A549 (cell line): ENCODE results near the gene NR1D1.

ENCODE experiments used
- CTCF ChIP-seq: fragments of >200 bp; sonication (Bioruptor Twin); formaldehyde crosslinking; IDR thresholded peaks from 3 replicates; pipeline ENCODE4 v1.5.1; 2016
- EP300 ChIP-seq, 2 experiments: fragments of >200 bp; sonication (Bioruptor Twin); formaldehyde crosslinking; IDR thresholded peaks; 2 replicates in 1 of 2; 3 replicates in 1 of 2; pipeline ENCODE4 v1.6.1; 2016 to 2017
- KDM1A ChIP-seq: fragments of 200-600 bp; sonication (generic); IDR thresholded peaks from 2 replicates; pipeline ENCODE4 v1.6.1; 2016; ENCODE audit warnings: low read depth, mild to moderate bottlenecking
- POLR2A ChIP-seq: IDR thresholded peaks from 2 replicates; pipeline ENCODE4 v1.6.1; 2012; ENCODE audit warnings: mild to moderate bottlenecking, low read length
- RAD21 ChIP-seq, 2 experiments: fragments of >200 bp in 1 of 2; sonication (Bioruptor Twin) in 1 of 2; formaldehyde crosslinking in 1 of 2; IDR thresholded peaks in 1 of 2; conservative IDR thresholded peaks in 1 of 2; 2 replicates in 1 of 2; 3 replicates in 1 of 2; pipeline ENCODE4 v1.6.1; 2012 to 2018; ENCODE audit warnings: inconsistent platforms in 1 of 2
- RCOR1 ChIP-seq: fragments of 150-350 bp; IDR thresholded peaks from 2 replicates; pipeline ENCODE4 v1.6.1; 2014; ENCODE audit warnings: antibody characterized with exemption, low read length, low read depth
- SMC3 ChIP-seq: fragments of >200 bp; sonication (Bioruptor Twin); formaldehyde crosslinking; IDR thresholded peaks from 3 replicates; pipeline ENCODE4 v1.6.1; 2018; ENCODE audit warnings: inconsistent platforms
- TP53 ChIP-seq: fragments of 250-450 bp; sonication (Bioruptor Pico); IDR thresholded peaks from 2 replicates; pipeline ENCODE4 v1.5.0; 2021; ENCODE audit warnings: mild to moderate bottlenecking, moderate library complexity
- ZFP36 ChIP-seq: fragments of 450-650 bp; IDR thresholded peaks from 2 replicates; pipeline ENCODE4 v1.6.1; 2014; ENCODE audit warnings: borderline replicate concordance; ENCODE audit not compliant: partially characterized antibody

GRCh38 chr17:40069751-40070708 lies 30.4 kb downstream of the NR1D1 start:
- TF ChIP-seq CTCF (peak; percentile 32), ZFP36 (no peak), EP300 (IDR thresholded peaks at IDR 0.05) (no peak), RAD21 (conservative IDR thresholded peaks at IDR 0.05 in 1 of 2, IDR thresholded peaks at IDR 0.05 in 1 of 2) (no peak; a peak in 1 of 5 replicates), TP53 (CRISPR knock-in tag) (no peak), KDM1A (no peak), POLR2A (no peak), RCOR1 (no peak), SMC3 (no peak)
